ENCODE data around the gene ASRGL1.

The ASRGL1 gene

GRCh38 chr11:62394825-62395538, 57.7 kb downstream of the ASRGL1 start:
- H3K27me3 ChIP-seq (ENCODE audit: insufficient read depth, low read length, poor library complexity, severe bottlenecking), result no peaks in the 10 kb centered on the region
- no peak overlapping the region for H2AFZ ChIP-seq (ENCODE audit: low read length)
- no peaks in the 10 kb centered on the region for H3K79me2 ChIP-seq (ENCODE audit: insufficient read depth, low read length)
- no peak overlapping the region for H3K4me2 ChIP-seq (ENCODE audit: low read depth, low read length, poor library complexity, severe bottlenecking)
- TF ChIP-seq CTCF (conservative IDR thresholded peaks at IDR 0.05; ENCODE audit: low read length), result peak; percentile 82
- TF ChIP-seq EZH2phosphoT487 (IDR thresholded peaks at IDR 0.05; ENCODE audit: borderline replicate concordance), result no peak
- H4K20me1 ChIP-seq (ENCODE audit: insufficient read depth, low read length, poor library complexity, severe bottlenecking), result no peaks in the 10 kb centered on the region
- no peaks in the 10 kb centered on the region for H3K36me3 ChIP-seq (ENCODE audit: insufficient read depth, low read length)
- no peak overlapping the region for H3K9ac ChIP-seq (ENCODE audit: low read depth, low read length, poor library complexity, severe bottlenecking)
- no peak overlapping the region for H3K4me3 ChIP-seq (ENCODE audit: low read length, poor library complexity, severe bottlenecking)
- no peaks in the 10 kb centered on the region for H3K4me1 ChIP-seq (ENCODE audit: insufficient read depth, low read length, poor library complexity, severe bottlenecking)
- H3K9me2 ChIP-seq (replicated peaks; ENCODE audit: low read depth, low read length), result no peaks in the 10 kb centered on the region
- H3F3A ChIP-seq (ENCODE audit: low read depth), result no peaks in the 10 kb centered on the region
- no peaks in the 10 kb centered on the region for H3K9me3 ChIP-seq (ENCODE audit: insufficient read depth, low read depth, low read length)

GRCh38 chr11:62395885-62396551, 58.8 kb downstream of the ASRGL1 start:
- Histone ChIP-seq H2AFZ (ENCODE audit: low read length) (no peak overlapping the region), H3K9me3 (ENCODE audit: insufficient read depth, low read depth, low read length) (no peaks in the 10 kb centered on the region), H3K4me3 (ENCODE audit: low read length, poor library complexity, severe bottlenecking) (no peak overlapping the region), H3F3A (ENCODE audit: low read depth) (no peaks in the 10 kb centered on the region), H3K4me2 (ENCODE audit: low read depth, low read length, poor library complexity, severe bottlenecking) (no peak overlapping the region), H3K79me2 (ENCODE audit: insufficient read depth, low read length) (no peaks in the 10 kb centered on the region), H3K9ac (ENCODE audit: low read depth, low read length, poor library complexity, severe bottlenecking) (no peak overlapping the region), H3K4me1 (ENCODE audit: insufficient read depth, low read length, poor library complexity, severe bottlenecking) (no peaks in the 10 kb centered on the region), H4K20me1 (ENCODE audit: insufficient read depth, low read length, poor library complexity, severe bottlenecking) (no peaks in the 10 kb centered on the region), H3K36me3 (ENCODE audit: insufficient read depth, low read length) (no peaks in the 10 kb centered on the region), H3K9me2 (replicated peaks; ENCODE audit: low read depth, low read length) (no peaks in the 10 kb centered on the region), H3K27me3 (ENCODE audit: insufficient read depth, low read length, poor library complexity, severe bottlenecking) (no peaks in the 10 kb centered on the region)
- TF ChIP-seq EZH2phosphoT487 (IDR thresholded peaks at IDR 0.05; ENCODE audit: borderline replicate concordance) (no peak), CTCF (conservative IDR thresholded peaks at IDR 0.05; ENCODE audit: low read length) (no peak)

- Histone ChIP-seq H3K9me3 (ENCODE audit: insufficient read depth, low read depth, low read length) (no peaks in the 10 kb centered on the region), H3K9ac (ENCODE audit: low read depth, low read length, poor library complexity, severe bottlenecking) (no peak overlapping the region), H3K4me2 (ENCODE audit: low read depth, low read length, poor library complexity, severe bottlenecking) (no peak overlapping the region), H3K27me3 (ENCODE audit: insufficient read depth, low read length, poor library complexity, severe bottlenecking) (no peaks in the 10 kb centered on the region), H2AFZ (ENCODE audit: low read length) (no peak overlapping the region), H3K4me1 (ENCODE audit: insufficient read depth, low read length, poor library complexity, severe bottlenecking) (no peaks in the 10 kb centered on the region), H3F3A (ENCODE audit: low read depth) (no peaks in the 10 kb centered on the region), H3K79me2 (ENCODE audit: insufficient read depth, low read length) (no peaks in the 10 kb centered on the region), H4K20me1 (ENCODE audit: insufficient read depth, low read length, poor library complexity, severe bottlenecking) (no peaks in the 10 kb centered on the region), H3K9me2 (replicated peaks; ENCODE audit: low read depth, low read length) (no peaks in the 10 kb centered on the region), H3K4me3 (ENCODE audit: low read length, poor library complexity, severe bottlenecking) (no peak overlapping the region), H3K36me3 (ENCODE audit: insufficient read depth, low read length) (no peaks in the 10 kb centered on the region)
- TF ChIP-seq CTCF (conservative IDR thresholded peaks at IDR 0.05; ENCODE audit: low read length), result no peak
- TF ChIP-seq EZH2phosphoT487 (IDR thresholded peaks at IDR 0.05; ENCODE audit: borderline replicate concordance), result no peak
Observed at GRCh38 chr11:62398011-62398994, 61.1 kb downstream of the ASRGL1 start.
